Hypothalamus (tissue), 51 donors: ENCODE measurements around the gene SCAPER.
"Not testable (repeated sequence)": the region's sequence is repeated elsewhere in the genome, so short reads cannot be mapped to it uniquely, and the experiment has no call there.

Experiments used
- DNase-seq, 51 donors: peaks; one replicate each; lab custom pipeline; 2025; lab: John Stamatoyannopoulos, UW

SCAPER gene

GRCh38 chr15:76514282-76514681 is 390.9 kb downstream of the SCAPER start:
- DNase-seq = no peak

GRCh38 chr15:76512971-76513370 is 392.2 kb downstream of the SCAPER start:
- no peak for DNase-seq

- not testable (repeated sequence) for DNase-seq
These were observed 394.5 kb downstream of the SCAPER start for GRCh38 chr15:76510663-76511062.

- no peak for DNase-seq
These were observed 401.3 kb downstream of the SCAPER start for GRCh38 chr15:76503804-76504203.

- DNase-seq = no peak
These were observed 402.0 kb downstream of the SCAPER start for GRCh38 chr15:76503121-76503520.

GRCh38 chr15:76502678-76503077 is 402.5 kb downstream of the SCAPER start:
- DNase-seq = no peak

DNA sequence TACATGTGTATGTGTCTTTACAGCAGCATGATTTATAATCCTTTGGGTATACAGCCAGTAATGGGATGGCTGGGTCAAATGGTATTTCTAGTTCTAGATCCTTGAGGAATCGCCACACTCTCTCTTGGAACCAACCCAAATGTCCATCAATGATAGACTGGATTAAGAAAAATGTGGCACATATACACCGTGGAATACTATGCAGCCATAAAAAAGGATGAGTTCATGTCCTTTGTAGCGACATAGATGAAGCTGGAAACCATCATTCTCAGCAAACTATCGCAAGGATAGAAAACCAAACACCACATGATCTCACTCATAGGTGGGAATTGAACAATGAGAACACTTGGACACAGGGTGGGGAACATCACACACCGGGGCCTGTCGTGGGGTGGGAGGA is 403.0 kb downstream of the SCAPER start:
- not testable (repeated sequence) for DNase-seq

GRCh38 chr15:76501726-76502125 is 403.4 kb downstream of the SCAPER start:
- no peak for DNase-seq

- no peak for DNase-seq
These were observed 404.1 kb downstream of the SCAPER start for GRCh38 chr15:76501011-76501410.

GRCh38 chr15:76495487-76495886 is 409.7 kb downstream of the SCAPER start:
- DNase-seq = no peak

GRCh38 chr15:76492538-76492937 is 412.6 kb downstream of the SCAPER start:
- DNase-seq = no peak

- DNase-seq = no peak
These were observed 421.4 kb downstream of the SCAPER start for GRCh38 chr15:76483752-76484151.

GRCh38 chr15:76483018-76483417 is 422.1 kb downstream of the SCAPER start:
- no peak for DNase-seq

DNA sequence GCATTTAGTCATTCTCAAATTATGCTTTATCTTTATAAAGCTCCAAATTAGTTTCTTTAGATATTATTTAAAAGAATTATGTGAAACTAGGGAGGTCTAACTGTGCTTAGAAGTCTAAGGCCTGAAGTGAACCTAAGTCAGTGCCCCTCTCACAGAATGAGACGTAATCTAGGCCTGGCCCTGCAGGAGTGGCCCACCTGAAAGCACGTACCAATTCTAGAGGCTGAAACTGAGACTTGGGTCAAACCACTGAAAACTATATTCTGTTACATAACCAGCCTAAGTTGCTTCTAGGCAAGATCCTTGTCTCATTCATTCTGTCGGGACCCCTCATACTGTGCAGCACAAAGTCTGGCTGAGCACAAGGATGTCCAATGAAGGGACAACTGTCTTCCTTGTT is 424.9 kb downstream of the SCAPER start:
- no peak for DNase-seq

DNA sequence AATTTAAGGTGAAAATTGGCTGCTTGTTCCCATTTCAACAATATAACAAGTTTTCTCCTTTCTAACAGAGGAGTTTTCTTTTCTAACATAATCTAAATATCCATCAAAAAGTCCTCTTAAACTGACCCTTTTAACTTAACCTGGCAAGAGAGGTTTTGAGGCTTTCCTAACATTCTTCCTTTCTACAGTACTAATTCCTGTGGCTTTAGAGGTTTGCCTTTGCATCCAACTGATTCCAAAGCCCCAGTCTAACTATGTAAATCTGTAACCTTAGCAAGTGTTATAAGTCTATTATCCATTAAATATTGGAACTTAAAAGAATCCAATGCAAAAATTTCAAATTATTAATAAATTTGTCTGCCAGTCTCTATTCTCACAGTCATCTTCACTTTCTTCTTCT is 434.4 kb downstream of the SCAPER start:
- DNase-seq = no peak

DNA sequence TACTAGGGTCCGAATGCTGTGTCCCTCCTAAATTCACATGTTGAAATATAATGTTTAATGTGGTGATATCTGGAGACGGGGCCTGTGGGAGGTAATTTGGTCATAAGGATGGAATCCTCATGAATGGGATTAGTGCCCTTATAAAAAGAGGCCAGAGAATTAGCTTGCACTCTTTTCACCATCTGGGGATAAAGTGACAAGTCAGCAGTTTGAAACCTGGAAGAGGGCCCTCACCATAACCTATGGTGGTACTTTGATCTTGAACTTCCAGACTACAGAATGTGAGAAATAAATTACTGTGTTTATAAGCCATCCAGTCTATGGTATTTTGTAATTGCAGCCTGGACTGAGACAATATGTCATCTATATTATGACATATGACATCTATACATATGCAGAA is 436.4 kb downstream of the SCAPER start:
- DNase-seq = no peak

DNA sequence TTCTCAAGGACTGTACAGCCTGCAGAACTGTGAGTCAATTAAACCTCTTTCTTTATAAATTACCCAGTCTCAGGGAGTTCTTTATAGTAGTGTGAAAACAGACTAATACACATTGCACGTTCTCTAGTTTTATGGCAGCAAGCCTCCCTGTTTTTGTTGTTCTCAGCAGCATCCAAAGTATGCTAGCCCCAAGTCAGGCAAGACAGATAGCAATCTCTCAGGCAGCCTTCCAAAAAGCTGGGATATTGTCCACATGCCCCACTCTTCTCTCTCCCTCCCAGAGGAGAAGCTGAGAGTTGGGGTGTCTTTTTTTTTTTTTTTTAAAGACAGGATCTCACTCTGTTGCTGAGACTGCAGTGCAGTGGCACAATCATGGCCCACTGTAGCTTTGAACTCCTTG is 438.0 kb downstream of the SCAPER start:
- DNase-seq = no peak

GRCh38 chr15:76465728-76466127 is 439.4 kb downstream of the SCAPER start:
- DNase-seq = no peak

- no peak for DNase-seq
These were observed 440.9 kb downstream of the SCAPER start for GRCh38 chr15:76464247-76464646.

DNA sequence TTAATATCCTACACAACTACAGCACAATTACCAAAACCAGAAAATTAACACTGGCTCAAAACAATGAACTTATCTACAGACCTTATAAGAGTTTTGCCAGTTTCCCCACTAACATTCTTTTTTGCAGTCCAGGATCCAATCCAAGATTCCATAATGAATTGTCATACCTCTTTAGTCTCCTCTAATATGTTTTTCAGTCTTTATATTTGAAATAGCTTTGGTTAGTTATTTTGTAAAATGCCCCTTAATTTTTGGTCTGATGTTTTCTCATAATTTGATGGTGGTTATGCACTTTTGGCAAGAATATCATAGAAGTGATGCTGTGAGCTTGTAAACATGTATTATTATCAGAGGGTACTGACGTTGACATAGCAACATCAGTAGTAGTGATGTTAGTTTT is 444.3 kb downstream of the SCAPER start:
- DNase-seq = no peak

GRCh38 chr15:76460347-76460746 is 444.8 kb downstream of the SCAPER start:
- DNase-seq = no peak

DNA sequence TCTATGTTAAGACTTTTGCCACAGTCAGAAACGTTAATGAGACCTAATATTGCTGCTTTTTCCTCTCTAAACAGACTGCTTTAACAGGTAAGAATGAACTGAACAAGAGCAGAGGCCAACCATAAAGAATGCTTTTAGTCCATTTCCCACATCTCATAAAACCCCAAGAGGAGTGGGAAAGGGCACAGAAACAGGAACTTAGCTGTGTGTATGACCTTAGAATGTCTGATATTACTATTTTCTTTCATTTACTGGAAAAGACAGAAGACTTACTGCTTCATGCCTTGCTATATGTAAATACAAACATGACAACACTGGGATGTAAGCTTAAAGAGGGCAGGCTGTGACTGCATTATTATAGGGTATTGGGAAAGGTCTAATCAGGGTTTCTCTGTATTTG is 453.6 kb downstream of the SCAPER start:
- no peak for DNase-seq

DNA sequence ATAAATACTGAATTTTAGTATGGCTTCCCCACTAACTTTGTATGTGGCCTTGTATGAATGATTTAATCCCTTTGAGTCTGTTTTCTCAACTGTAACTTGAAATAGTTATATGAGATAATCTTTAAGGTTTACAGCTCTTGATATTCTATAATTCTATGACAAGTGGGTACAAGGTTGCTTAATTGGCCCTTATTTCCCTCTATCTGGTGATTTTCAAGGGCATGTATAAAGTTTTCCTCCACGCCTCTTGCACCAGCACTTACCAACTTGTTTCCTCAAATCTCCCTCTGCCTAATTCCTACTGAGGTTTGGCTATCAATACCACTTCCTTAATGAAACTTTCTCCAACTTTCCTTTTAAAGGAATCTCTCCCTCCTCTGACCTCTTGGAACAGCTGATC is 455.7 kb downstream of the SCAPER start:
- DNase-seq = no peak

- no peak for DNase-seq
These were observed 456.4 kb downstream of the SCAPER start for GRCh38 chr15:76448755-76449154.
